H1 (cell line): ENCODE data around the gene ATP11A. TPM values are rescaled to one million over a fixed set of nuclear protein-coding genes. Genes with fewer than 3 reads are reported as not detected.

Experiments
- BACH1 ChIP-seq: IDR thresholded peaks from 2 replicates; pipeline ENCODE4 v1.6.1; 2012; ENCODE audit warnings: low read length, improper control_type of control experiment
- CHD7 ChIP-seq: fragments of 300-600 bp; sonication (generic); IDR thresholded peaks from 2 replicates; pipeline ENCODE4 v1.7.1; 2012; ENCODE audit warnings: low read length, moderate library complexity, mild to moderate bottlenecking, inconsistent platforms; ENCODE audit not compliant: insufficient replicate concordance
- polyA plus RNA-seq, 7 experiments: library from polyadenylated mRNA; depleted of rRNA in 3 of 7; stranded (reverse) in 5 of 7; unstranded in 2 of 7; fragments of >200 nt in 5 of 7; fragments of 200-250 nt in 2 of 7; gene quantifications; 1 replicate in 5 of 7; 2 replicates in 1 of 7; 4 replicates in 1 of 7; pipeline versions ENCODE4 v1.2.1 to v1.2.3, GENCODE V29; 2011 to 2013; ENCODE audit warnings: missing spikeins in 2 of 7, mixed read lengths in 2 of 7
- total RNA-seq: library from RNA; stranded (reverse); fragmentation: NEBNext Ultra II Directional; extraction: Animal tissue kit (Norgen Biotek cat#: 25700); gene quantifications from 2 replicates; pipeline ENCODE4 v1.2.1, GENCODE V29; 2021
- TF ChIP-seq, protein P1 (sequence below): IDR thresholded peaks from 2 replicates; pipeline ENCODE4 v1.6.1; 2012; ENCODE audit warnings: inconsistent platforms

The ATP11A gene
- total and polyA plus RNA-seq, 2 of the 8 experiments (the other 6 are each of a cell fraction or from before 2014, with no cell fraction given): 28.8 to 72.9 TPM

DNA sequence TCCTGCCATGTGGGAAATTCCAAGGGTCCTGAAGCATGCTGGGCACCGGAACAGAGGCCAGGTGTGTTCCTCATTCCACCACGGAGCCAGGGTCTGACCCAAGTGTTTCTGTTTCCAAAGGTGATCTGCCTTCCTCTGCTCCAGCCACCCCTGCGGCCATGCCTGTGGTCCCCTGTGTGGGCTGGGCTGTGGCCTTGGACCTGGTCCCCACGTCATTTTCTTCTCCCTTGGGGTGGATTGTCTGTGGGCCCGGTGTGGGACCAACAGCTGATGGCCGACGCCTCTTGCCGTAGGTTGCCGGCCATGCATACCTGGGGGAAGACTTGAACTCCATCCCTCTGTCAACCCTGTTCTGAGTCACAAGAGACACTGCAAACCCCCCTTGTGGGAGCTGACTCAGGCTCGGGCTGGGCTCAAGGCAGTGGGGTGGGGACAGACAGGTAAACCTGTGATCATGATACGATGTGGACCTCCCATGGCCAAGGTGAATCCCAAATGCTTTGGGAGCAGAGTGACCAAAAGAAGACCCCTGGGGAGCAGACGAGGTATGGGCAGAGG, 35.0 kb downstream of the ATP11A start (continued):
- no peak for TF ChIP-seq CHD7
- no peak for TF ChIP-seq BACH1
- TF ChIP-seq, protein P1, sequence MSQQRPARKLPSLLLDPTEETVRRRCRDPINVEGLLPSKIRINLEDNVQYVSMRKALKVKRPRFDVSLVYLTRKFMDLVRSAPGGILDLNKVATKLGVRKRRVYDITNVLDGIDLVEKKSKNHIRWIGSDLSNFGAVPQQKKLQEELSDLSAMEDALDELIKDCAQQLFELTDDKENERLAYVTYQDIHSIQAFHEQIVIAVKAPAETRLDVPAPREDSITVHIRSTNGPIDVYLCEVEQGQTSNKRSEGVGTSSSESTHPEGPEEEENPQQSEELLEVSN: no peak
